ENCODE results near the gene INHBC.

GRCh38 chr12:57462251-57462911, 27.8 kb downstream of the INHBC start:
- TF ChIP-seq CTCF (IDR thresholded peaks at IDR 0.05) = peak; percentile 91 to 98 (median 95)
- TF ChIP-seq EP300 (IDR thresholded peaks at IDR 0.05) = no peak
- peak in 3 of 4 donors; percentile 27 to 51 (median 36) for TF ChIP-seq POLR2AphosphoS5 (IDR thresholded peaks at IDR 0.05)

All from sigmoid colon (tissue), 4 donors.